GM12878 (cell line): ENCODE results near the gene B3GNT8. TPM values are rescaled to one million over a fixed set of nuclear protein-coding genes. Genes with fewer than 3 reads are reported as not detected.
A peak's percentile ranks its signal among the peaks of the same experiment; 100 is the strongest.

Experiments
- ATAC-seq: fragments of 200-7000 bp; cut with Tn5 transposase; 3 replicates; pipeline ENCODE4 v1.9.1; 2020; ENCODE audit warnings: mild to moderate bottlenecking, moderate library complexity
- BruUV-seq: library from RNA; stranded (reverse); fragments of 400-500 nt; replicated peaks from 2 replicates; lab custom pipeline; 2021; lab: Mats Ljungman, UMichigan
- CTCF ChIA-PET: fragments of 300-600 bp; sonication (Branson Sonifier 250); formaldehyde crosslinking; extraction: SDS; loops from one replicate; lab custom pipeline; 2021; ENCODE audit warnings: inconsistent platforms; lab: Yijun Ruan, JAX
- POLR2A ChIA-PET: fragments of 350-600 bp; formaldehyde crosslinking; extraction: SDS; loops from one replicate; lab custom pipeline; 2021; ENCODE audit warnings: inconsistent platforms; lab: Charles Lee
- RAD21 ChIA-PET: fragments of 300-600 bp; sonication (Branson Sonifier 250); formaldehyde crosslinking; loops from one replicate; lab custom pipeline; 2023; ENCODE audit warnings: antibody characterized with exemption; ENCODE audit not compliant: unreplicated experiment; lab: Charles Lee
- SMC1A ChIA-PET: fragments of 300-600 bp; sonication (Branson Sonifier 250); formaldehyde crosslinking; loops from one replicate; lab custom pipeline; 2023; ENCODE audit not compliant: unreplicated experiment, uncharacterized antibody; lab: Charles Lee
- DNase-seq: peaks from one replicate; pipeline ENCODE4 v3.0.0-alpha.2; 2011; ENCODE audit warnings: low read depth, low spot score
- FAIRE-seq: peaks from 3 replicates; lab custom pipeline; 2011; peaks lifted over from hg19 to GRCh38; lab: Jason Lieb, UNC
- H2AFZ ChIP-seq: 2 replicates; pipeline ENCODE4 v1.6.0; 2011; ENCODE audit warnings: low read depth, low read length, control low read depth; ENCODE audit not compliant: control insufficient read depth
- H3K27ac ChIP-seq: 2 replicates; pipeline ENCODE4 v1.5.1; 2011; ENCODE audit warnings: control low read depth; ENCODE audit not compliant: control insufficient read depth, insufficient read depth
- H3K27me3 ChIP-seq, 2 experiments: replicated peaks in 1 of 2; 2 replicates each; pipeline versions ENCODE4 v1.6.0 to v1.6.1; 2011; ENCODE audit warnings: low read length in 1 of 2; ENCODE audit not compliant: control insufficient read depth in 2 of 2, insufficient read depth in 2 of 2
- H3K36me3 ChIP-seq, 2 experiments: 2 replicates each; pipeline ENCODE4 v1.5.1; 2011; ENCODE audit warnings: low read length in 1 of 2; ENCODE audit not compliant: control insufficient read depth in 2 of 2, insufficient read depth in 2 of 2
- H3K4me1 ChIP-seq: 2 replicates; pipeline ENCODE4 v1.6.1; 2011; ENCODE audit warnings: mild to moderate bottlenecking, low read length, moderate library complexity, mixed read lengths; ENCODE audit not compliant: control insufficient read depth, insufficient read depth
- H3K4me2 ChIP-seq: 2 replicates; pipeline ENCODE4 v1.6.0; 2011; ENCODE audit warnings: control low read depth; ENCODE audit not compliant: control insufficient read depth, insufficient read depth
- H3K4me3 ChIP-seq: fragments of 200-600 bp; sonication (generic); 2 replicates; pipeline ENCODE4 v1.5.1; 2016
- H3K79me2 ChIP-seq: 2 replicates; pipeline ENCODE4 v1.6.0; 2011; ENCODE audit warnings: low read length; ENCODE audit not compliant: control insufficient read depth, insufficient read depth
- H3K9ac ChIP-seq: 2 replicates; pipeline ENCODE4 v1.8.0; 2011; ENCODE audit warnings: low read length, control low read depth, mixed read lengths; ENCODE audit not compliant: control insufficient read depth, insufficient read depth
- H3K9me3 ChIP-seq: replicated peaks from 3 replicates; pipeline ENCODE4 v1.5.1; 2011; ENCODE audit warnings: mild to moderate bottlenecking, low read length; ENCODE audit not compliant: control insufficient read depth, insufficient read depth
- H4K20me1 ChIP-seq: 2 replicates; pipeline ENCODE4 v1.6.0; 2011; ENCODE audit not compliant: control insufficient read depth, insufficient read depth
- ZNF384 ChIP-seq: IDR thresholded peaks from 2 replicates; pipeline ENCODE4 v1.6.1; 2012; ENCODE audit warnings: low read depth, mild to moderate bottlenecking, low read length, improper control_type of control experiment, borderline replicate concordance
- WGBS: methylation state at CpG from one replicate; pipeline ENCODE4 v1.1.6; 2016; ENCODE audit warnings: low lambda C conversion rate; ENCODE audit not compliant: insufficient replicate concordance, insufficient coverage; ENCODE audit errors: missing lambda C conversion rate; 5-methylcytosine and 5-hydroxymethylcytosine counted together
- in situ Hi-C: fragments of 300-500 bp; cut with MboI; formaldehyde crosslinking; loops from 9 replicates; pipeline ENCODE4 v1.14.3; 2018; ENCODE audit warnings: mixed read lengths
- intact Hi-C: fragments of 100-400 bp; cut with micrococcal nuclease; formaldehyde crosslinking; loops from one replicate; pipeline ENCODE4 v1.14.2; 2022; ENCODE audit not compliant: unreplicated experiment
- polyA plus RNA-seq, 11 experiments: library from polyadenylated mRNA; depleted of rRNA in 4 of 11; unstranded in 6 of 11; stranded (reverse) in 5 of 11; fragments of >200 nt; fragmentation: Nextera tagmentation in 4 of 11; fragmentation: Illumina TruSeq in 1 of 11; extraction: Ambion mirVana in 4 of 11; extraction: Trizol in 1 of 11; gene quantifications; 1 replicate in 1 of 11; 2 replicates in 10 of 11; pipeline versions ENCODE4 v1.2.1 to v1.2.3, GENCODE V29; 2011 to 2016; ENCODE audit warnings: inconsistent platforms in 2 of 11, missing spikeins in 2 of 11, low read depth in 1 of 11
- total RNA-seq, 4 experiments: library from RNA; depleted of rRNA in 3 of 4; stranded (reverse); fragments of >200 nt in 3 of 4; fragmentation: Illumina TruSeq in 1 of 4; extraction: Trizol in 1 of 4; gene quantifications; 2 replicates each; pipeline versions ENCODE4 v1.2.1 to v1.2.3, GENCODE V29; 2013 to 2021
- TF ChIP-seq, protein P1 (sequence below): fragments of 450-650 bp; IDR thresholded peaks from 2 replicates; pipeline ENCODE4 v1.6.1; 2018; ENCODE audit warnings: borderline replicate concordance, mild to moderate bottlenecking; ENCODE audit not compliant: partially characterized antibody

B3GNT8 gene
- total and polyA plus RNA-seq, 10 of the 15 experiments (the other 5 are each of a cell fraction or from before 2014, with no cell fraction given), result 0.06 to 1.2 (median 0.31) TPM; not detected in 4

DNA sequence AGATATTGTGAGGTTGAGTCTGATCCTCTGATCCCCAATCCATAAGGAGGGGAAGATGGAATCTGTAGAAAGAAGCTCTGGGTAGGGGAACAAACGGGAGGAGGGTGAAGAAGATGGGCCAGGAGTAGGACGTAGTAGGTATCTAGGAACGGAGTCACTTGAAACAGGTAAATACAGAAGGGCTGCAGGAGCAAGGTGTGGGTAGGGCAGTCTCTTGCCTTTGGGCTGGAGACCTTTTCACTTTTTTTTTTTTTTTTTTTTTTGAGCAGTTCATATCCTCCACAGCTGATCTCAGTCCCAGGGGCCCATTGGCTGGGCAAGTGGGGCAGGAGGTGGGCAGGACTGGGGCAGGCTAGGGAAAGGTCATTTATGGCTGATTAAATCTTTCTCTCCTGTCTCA lies 28.1 kb downstream of the B3GNT8 start:
- FAIRE-seq (no peak), DNase-seq (no peak), ATAC-seq (no peak)
- TF ChIP-seq, protein P1, sequence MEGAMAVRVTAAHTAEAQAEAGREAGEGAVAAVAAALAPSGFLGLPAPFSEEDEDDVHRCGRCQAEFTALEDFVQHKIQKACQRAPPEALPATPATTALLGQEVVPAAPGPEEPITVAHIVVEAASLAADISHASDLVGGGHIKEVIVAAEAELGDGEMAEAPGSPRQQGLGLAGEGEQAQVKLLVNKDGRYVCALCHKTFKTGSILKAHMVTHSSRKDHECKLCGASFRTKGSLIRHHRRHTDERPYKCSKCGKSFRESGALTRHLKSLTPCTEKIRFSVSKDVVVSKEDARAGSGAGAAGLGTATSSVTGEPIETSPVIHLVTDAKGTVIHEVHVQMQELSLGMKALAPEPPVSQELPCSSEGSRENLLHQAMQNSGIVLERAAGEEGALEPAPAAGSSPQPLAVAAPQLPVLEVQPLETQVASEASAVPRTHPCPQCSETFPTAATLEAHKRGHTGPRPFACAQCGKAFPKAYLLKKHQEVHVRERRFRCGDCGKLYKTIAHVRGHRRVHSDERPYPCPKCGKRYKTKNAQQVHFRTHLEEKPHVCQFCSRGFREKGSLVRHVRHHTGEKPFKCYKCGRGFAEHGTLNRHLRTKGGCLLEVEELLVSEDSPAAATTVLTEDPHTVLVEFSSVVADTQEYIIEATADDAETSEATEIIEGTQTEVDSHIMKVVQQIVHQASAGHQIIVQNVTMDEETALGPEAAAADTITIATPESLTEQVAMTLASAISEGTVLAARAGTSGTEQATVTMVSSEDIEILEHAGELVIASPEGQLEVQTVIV, result no peak
- peak; percentile 65; the same call in 1 of the 2 replicates for TF ChIP-seq ZNF384
- no peak overlapping the region for H2AFZ ChIP-seq
- peak overlapping the region; percentile 89 for H3K4me2 ChIP-seq
- H3K36me3 ChIP-seq, result no peaks in the 10 kb centered on the region; a peak in 1 of 4 replicates
- H4K20me1 ChIP-seq, result no peaks in the 10 kb centered on the region
- SMC1A ChIA-PET, result interaction anchor here (1.2 to 1.3 kb wide), 2 partner anchors 9 to 32 kb away, joined by 4 to 5 read pairs; no protein-coding TSS in a partner anchor
- in situ Hi-C loops, result no loop called here
- POLR2A ChIA-PET, result interaction anchor here (0.6 to 1.4 kb wide), 5 partner anchors 9 to 752 kb away, joined by 3 to 6 read pairs (median 4); partner anchors contain the start of gene B9D2
- WGBS, result 48% methylated on average over 3 of the region's 3 CpGs
- no peak overlapping the region for H3K27ac ChIP-seq
- CTCF ChIA-PET, result interaction anchor here (0.9 to 1.4 kb wide), 3 partner anchors 9 to 41 kb away, joined by 3 read pairs; no protein-coding TSS in a partner anchor
- no peaks in the 10 kb centered on the region for H3K9me3 ChIP-seq
- H3K4me3 ChIP-seq, result peak overlapping the region; percentile 79
- H3K4me1 ChIP-seq, result peaks cover 13% of the 10 kb centered on the region
- peak overlapping the region; percentile 99 for H3K9ac ChIP-seq
- no TSS peak for BruUV-seq
- intact Hi-C loops, result loop anchor here (5.0 kb wide), 1 partner anchor 137 kb away; the partner anchor contains the start of gene HNRNPUL1
- RAD21 ChIA-PET, result no interaction called here
- H3K27me3 ChIP-seq, result no peaks in the 10 kb centered on the region
- H3K79me2 ChIP-seq, result peaks cover 47% of the 10 kb centered on the region
